Panc1 (cell line): ENCODE results near the gene TMEM132E. TPM values are rescaled to one million over a fixed set of nuclear protein-coding genes. Genes with fewer than 3 reads are reported as not detected.

Experiments
- ATAC-seq: fragments of 200-7000 bp; cut with Tn5 transposase; 2 replicates; pipeline ENCODE4 v1.9.1; 2020; ENCODE audit warnings: mild to moderate bottlenecking, moderate library complexity
- BruUV-seq: library from RNA; stranded (reverse); fragments of 400-500 nt; replicated peaks from 2 replicates; lab custom pipeline; 2021; lab: Mats Ljungman, UMichigan
- CTCF ChIA-PET: fragments of 300-600 bp; sonication (Branson Sonifier 250); formaldehyde crosslinking; loops from one replicate; lab custom pipeline; 2022; ENCODE audit warnings: antibody characterized with exemption; lab: Charles Lee
- POLR2A ChIA-PET: fragments of 300-600 bp; sonication (Branson Sonifier 250); formaldehyde crosslinking; loops from one replicate; lab custom pipeline; 2022; ENCODE audit warnings: antibody characterized with exemption; lab: Charles Lee
- DNase-seq: peaks from one replicate; pipeline ENCODE4 v3.0.0-alpha.2; 2010; ENCODE audit warnings: low read depth, low spot score
- H3K27ac ChIP-seq: 2 replicates; pipeline ENCODE4 v1.5.1; 2011; ENCODE audit warnings: mild to moderate bottlenecking, low read length, inconsistent platforms
- H3K27me3 ChIP-seq: fragments of 200-500 bp; sonication (Bioruptor generic); 2 replicates; pipeline ENCODE4 v1.6.0; 2014; ENCODE audit warnings: low read length, inconsistent platforms; ENCODE audit not compliant: control insufficient read depth, insufficient read depth
- H3K36me3 ChIP-seq: fragments of 200-500 bp; sonication (Bioruptor generic); 2 replicates; pipeline ENCODE4 v1.5.1; 2014; ENCODE audit warnings: inconsistent platforms, mild to moderate bottlenecking, low read length, moderate library complexity; ENCODE audit not compliant: control insufficient read depth, insufficient read depth
- H3K4me1 ChIP-seq: 2 replicates; pipeline ENCODE4 v1.5.1; 2011; ENCODE audit warnings: inconsistent platforms, mild to moderate bottlenecking, low read length, moderate library complexity; ENCODE audit not compliant: control insufficient read depth, insufficient read depth
- H3K4me3 ChIP-seq, 2 experiments: 2 replicates each; pipeline ENCODE4 v1.5.1; 2011 to 2012; ENCODE audit warnings: low read depth in 2 of 2, low read length in 2 of 2, mild to moderate bottlenecking in 2 of 2, inconsistent platforms in 1 of 2, moderate library complexity in 1 of 2
- H3K9me3 ChIP-seq: fragments of 200-500 bp; sonication (Bioruptor generic); 2 replicates; pipeline ENCODE4 v1.5.1; 2014; ENCODE audit warnings: low read depth, mild to moderate bottlenecking, inconsistent platforms, low read length, moderate library complexity; ENCODE audit not compliant: control insufficient read depth, insufficient read depth
- POLR2AphosphoS5 ChIP-seq: IDR thresholded peaks from 2 replicates; pipeline ENCODE4 v1.6.1; 2012; ENCODE audit warnings: mild to moderate bottlenecking, low read depth, low read length, moderate library complexity
- SIN3A ChIP-seq: IDR thresholded peaks from 2 replicates; pipeline ENCODE4 v1.6.1; 2012; ENCODE audit warnings: low read depth, mild to moderate bottlenecking, low read length, moderate library complexity, borderline replicate concordance; ENCODE audit not compliant: insufficient read depth
- TCF7L2 ChIP-seq: IDR thresholded peaks from 2 replicates; pipeline ENCODE4 v1.6.1; 2011; ENCODE audit warnings: mild to moderate bottlenecking, low read depth, low read length, inconsistent platforms
- in situ Hi-C: cut with HindIII; loops from 2 replicates; pipeline ENCODE4 v1.10.0; 2016; ENCODE audit warnings: low sequenced_read_pairs, low pct_unique_long_range_greater_than_20kb
- intact Hi-C: fragments of 100-400 bp; cut with micrococcal nuclease; formaldehyde crosslinking; loops from one replicate; pipeline ENCODE4 v1.10.0; 2022; ENCODE audit not compliant: unreplicated experiment
- total RNA-seq: library from RNA; stranded (reverse); gene quantifications from one replicate; pipeline ENCODE4 v1.2.1, GENCODE V29; 2021; ENCODE audit not compliant: unreplicated experiment
- TF ChIP-seq, protein P1 (sequence below), 2 experiments: IDR thresholded peaks; 2 replicates each; pipeline ENCODE4 v1.6.1; 2011 to 2012; ENCODE audit warnings: low read depth in 2 of 2, control low read depth in 1 of 2, low read length in 1 of 2, mild to moderate bottlenecking in 1 of 2, moderate library complexity in 1 of 2; ENCODE audit not compliant: insufficient read depth in 1 of 2
- TF ChIP-seq, protein P2 (sequence below): fragments of 450-650 bp; IDR thresholded peaks from 2 replicates; pipeline ENCODE4 v1.5.1; 2017; ENCODE audit warnings: mild to moderate bottlenecking

The TMEM132E gene
- total RNA-seq, 1 experiment from 2014 or later: not detected

DNA sequence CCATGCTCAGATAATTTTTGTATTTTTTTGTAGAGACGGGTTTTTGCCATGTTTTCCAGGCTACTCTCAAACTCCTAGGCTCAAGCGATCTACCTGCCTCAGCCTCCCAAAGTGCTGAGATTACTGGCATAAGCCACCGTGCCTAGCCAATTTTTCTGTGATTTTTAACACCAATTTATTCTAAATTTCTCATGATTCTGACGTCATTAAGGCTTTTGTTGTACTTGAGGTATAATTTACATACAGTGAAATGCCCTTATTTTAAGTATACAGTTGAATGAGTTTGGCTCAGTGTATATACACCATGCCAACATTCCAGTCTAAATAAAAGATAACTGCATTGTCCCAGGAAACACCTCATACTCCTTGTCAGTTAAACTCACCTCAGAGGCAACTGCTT, 77.4 kb downstream of the TMEM132E start:
- Histone ChIP-seq H3K4me1 (no peaks in the 10 kb centered on the region), H3K27me3 (peaks cover 7% of the 10 kb centered on the region; the same call in 1 of the 2 replicates), H3K36me3 (no peaks in the 10 kb centered on the region), H3K9me3 (no peaks in the 10 kb centered on the region), H3K27ac (no peak overlapping the region), H3K4me3 (no peak overlapping the region)
- intact Hi-C loops (no loop called here), in situ Hi-C loops (no loop called here)
- DNase-seq: no peak
- no TSS peak for BruUV-seq
- CTCF ChIA-PET: no interaction called here
- TF ChIP-seq TCF7L2: no peak
- no peak for TF ChIP-seq POLR2AphosphoS5
- TF ChIP-seq, protein P1, sequence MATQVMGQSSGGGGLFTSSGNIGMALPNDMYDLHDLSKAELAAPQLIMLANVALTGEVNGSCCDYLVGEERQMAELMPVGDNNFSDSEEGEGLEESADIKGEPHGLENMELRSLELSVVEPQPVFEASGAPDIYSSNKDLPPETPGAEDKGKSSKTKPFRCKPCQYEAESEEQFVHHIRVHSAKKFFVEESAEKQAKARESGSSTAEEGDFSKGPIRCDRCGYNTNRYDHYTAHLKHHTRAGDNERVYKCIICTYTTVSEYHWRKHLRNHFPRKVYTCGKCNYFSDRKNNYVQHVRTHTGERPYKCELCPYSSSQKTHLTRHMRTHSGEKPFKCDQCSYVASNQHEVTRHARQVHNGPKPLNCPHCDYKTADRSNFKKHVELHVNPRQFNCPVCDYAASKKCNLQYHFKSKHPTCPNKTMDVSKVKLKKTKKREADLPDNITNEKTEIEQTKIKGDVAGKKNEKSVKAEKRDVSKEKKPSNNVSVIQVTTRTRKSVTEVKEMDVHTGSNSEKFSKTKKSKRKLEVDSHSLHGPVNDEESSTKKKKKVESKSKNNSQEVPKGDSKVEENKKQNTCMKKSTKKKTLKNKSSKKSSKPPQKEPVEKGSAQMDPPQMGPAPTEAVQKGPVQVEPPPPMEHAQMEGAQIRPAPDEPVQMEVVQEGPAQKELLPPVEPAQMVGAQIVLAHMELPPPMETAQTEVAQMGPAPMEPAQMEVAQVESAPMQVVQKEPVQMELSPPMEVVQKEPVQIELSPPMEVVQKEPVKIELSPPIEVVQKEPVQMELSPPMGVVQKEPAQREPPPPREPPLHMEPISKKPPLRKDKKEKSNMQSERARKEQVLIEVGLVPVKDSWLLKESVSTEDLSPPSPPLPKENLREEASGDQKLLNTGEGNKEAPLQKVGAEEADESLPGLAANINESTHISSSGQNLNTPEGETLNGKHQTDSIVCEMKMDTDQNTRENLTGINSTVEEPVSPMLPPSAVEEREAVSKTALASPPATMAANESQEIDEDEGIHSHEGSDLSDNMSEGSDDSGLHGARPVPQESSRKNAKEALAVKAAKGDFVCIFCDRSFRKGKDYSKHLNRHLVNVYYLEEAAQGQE (IDR thresholded peaks at IDR 0.05; ENCODE audit: insufficient read depth in 1 of 2, low read depth in 2 of 2, low read length in 1 of 2): no peak
- TF ChIP-seq SIN3A: no peak
- TF ChIP-seq, protein P2, sequence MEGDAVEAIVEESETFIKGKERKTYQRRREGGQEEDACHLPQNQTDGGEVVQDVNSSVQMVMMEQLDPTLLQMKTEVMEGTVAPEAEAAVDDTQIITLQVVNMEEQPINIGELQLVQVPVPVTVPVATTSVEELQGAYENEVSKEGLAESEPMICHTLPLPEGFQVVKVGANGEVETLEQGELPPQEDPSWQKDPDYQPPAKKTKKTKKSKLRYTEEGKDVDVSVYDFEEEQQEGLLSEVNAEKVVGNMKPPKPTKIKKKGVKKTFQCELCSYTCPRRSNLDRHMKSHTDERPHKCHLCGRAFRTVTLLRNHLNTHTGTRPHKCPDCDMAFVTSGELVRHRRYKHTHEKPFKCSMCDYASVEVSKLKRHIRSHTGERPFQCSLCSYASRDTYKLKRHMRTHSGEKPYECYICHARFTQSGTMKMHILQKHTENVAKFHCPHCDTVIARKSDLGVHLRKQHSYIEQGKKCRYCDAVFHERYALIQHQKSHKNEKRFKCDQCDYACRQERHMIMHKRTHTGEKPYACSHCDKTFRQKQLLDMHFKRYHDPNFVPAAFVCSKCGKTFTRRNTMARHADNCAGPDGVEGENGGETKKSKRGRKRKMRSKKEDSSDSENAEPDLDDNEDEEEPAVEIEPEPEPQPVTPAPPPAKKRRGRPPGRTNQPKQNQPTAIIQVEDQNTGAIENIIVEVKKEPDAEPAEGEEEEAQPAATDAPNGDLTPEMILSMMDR: no peak
- POLR2A ChIA-PET: no interaction called here
- no peak for ATAC-seq

DNA sequence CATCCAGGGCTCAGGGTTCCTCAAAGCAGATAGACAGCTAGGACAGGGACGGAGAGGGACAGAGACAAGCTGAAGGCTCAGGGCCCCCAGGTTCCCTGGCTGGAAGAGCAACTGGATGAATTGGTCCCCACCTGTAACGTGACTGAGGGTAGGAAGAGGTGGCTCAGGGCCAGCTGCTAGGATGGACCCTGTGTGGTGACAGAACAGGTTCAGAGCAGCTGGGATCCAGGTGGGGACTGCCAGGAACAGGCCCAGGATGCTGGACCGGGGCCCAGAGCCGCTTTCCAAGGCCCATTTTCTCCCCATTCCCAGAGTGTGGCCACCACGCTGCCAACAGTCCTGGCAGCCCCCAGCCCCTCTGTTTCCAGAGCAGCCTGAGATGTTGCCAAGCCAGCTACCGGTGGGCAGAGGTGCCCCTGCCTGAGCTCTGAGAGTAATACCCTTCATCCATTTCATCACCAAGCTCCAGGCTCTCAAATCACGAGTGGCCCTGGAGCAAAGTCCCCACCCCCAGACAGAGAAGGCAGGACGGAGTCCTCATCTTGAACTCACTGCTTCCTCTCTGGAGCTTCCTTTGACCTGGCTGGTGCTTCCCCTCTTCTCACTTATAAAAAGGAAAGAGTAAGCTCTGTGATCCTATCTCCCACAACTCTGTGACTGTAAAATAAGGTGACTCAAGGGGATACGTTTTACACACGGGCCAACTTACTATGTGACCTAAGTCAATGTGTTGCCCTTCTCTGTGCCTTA, 79.6 kb downstream of the TMEM132E start:
- CTCF ChIA-PET: no interaction called here
- Histone ChIP-seq H3K4me3 (no peak overlapping the region), H3K36me3 (no peaks in the 10 kb centered on the region), H3K9me3 (no peaks in the 10 kb centered on the region), H3K27ac (no peak overlapping the region), H3K27me3 (0 out of 2 replicates have a peak, but pooled peaks cover 3% of the 10 kb centered on the region), H3K4me1 (no peaks in the 10 kb centered on the region)
- DNase-seq (no peak), ATAC-seq (no peak)
- POLR2A ChIA-PET: interaction anchor here (0.5 kb wide), 1 partner anchor 303 kb away, joined by 5 read pairs; the partner anchor contains the start of genes CCT6B and ZNF830
- in situ Hi-C loops (no loop called here), intact Hi-C loops (no loop called here)
- TF ChIP-seq, protein P1 (IDR thresholded peaks at IDR 0.05; ENCODE audit: insufficient read depth in 1 of 2, low read depth in 2 of 2, low read length in 1 of 2): no peak
- TF ChIP-seq SIN3A (no peak), POLR2AphosphoS5 (no peak), TCF7L2 (no peak)
- TF ChIP-seq, protein P2: no peak
- no TSS peak for BruUV-seq
